Right ventricle myocardium superior (tissue), 1 donor: ENCODE results near the gene CHRNE. TPM values are rescaled to one million over a fixed set of nuclear protein-coding genes. Genes with fewer than 3 reads are reported as not detected.
"Not testable (repeated sequence)": the region's sequence is repeated elsewhere in the genome, so short reads cannot be mapped to it uniquely, and the experiment has no call there.

Source experiments
- ATAC-seq: fragments of 200-7000 bp; cut with Tn5 transposase; one replicate; pipeline ENCODE4 v1.9.1; 2020; ENCODE audit warnings: mild to moderate bottlenecking; ENCODE audit not compliant: poor library complexity
- DNase-seq: peaks from one replicate; pipeline ENCODE4 v3.0.0-alpha.2; 2020
- intact Hi-C: fragments of 100-400 bp; cut with DNase I; formaldehyde crosslinking; loops from one replicate; pipeline ENCODE4 v1.11.2; 2022
- total RNA-seq: library from RNA; stranded (reverse); fragmentation: NEBNext Ultra II Directional; extraction: Animal tissue kit (Norgen Biotek cat#: 25700); gene quantifications from one replicate; pipeline ENCODE4 v1.2.1, GENCODE V29; 2021
- donor health status: DM: no; HTN: yes; CAD: no; lungs with severe emphysema.

The CHRNE gene
- total RNA-seq, 1 donor from 2014 or later, result 0.30 TPM

- ATAC-seq, intact Hi-C loops, DNase-seq: not testable (repeated sequence)
Measured at GRCh38 chr17:4867535-4867934, 35.4 kb downstream of the CHRNE start.

DNA sequence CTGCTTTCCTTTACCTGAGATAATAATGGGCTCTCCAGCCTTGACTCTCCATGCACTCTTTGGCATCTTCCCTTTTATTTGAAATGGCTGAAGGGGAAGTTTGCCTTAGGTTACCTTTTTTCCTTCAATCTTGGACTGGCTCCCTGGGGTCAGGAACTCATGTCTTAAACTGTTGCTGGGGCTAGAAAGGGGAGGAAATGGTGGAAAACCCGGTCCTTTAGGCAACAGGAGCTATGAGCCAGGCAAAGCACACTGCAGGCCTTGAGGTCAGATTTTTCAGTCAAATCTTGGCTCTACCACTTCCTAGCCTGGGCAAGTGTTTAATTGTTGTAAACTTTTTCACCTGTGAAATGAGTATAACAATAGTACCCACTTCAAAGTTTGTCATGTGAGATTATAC is 39.6 kb downstream of the CHRNE start:
- intact Hi-C loops, result no loop called here
- DNase-seq (no peak), ATAC-seq (no peak)

DNA sequence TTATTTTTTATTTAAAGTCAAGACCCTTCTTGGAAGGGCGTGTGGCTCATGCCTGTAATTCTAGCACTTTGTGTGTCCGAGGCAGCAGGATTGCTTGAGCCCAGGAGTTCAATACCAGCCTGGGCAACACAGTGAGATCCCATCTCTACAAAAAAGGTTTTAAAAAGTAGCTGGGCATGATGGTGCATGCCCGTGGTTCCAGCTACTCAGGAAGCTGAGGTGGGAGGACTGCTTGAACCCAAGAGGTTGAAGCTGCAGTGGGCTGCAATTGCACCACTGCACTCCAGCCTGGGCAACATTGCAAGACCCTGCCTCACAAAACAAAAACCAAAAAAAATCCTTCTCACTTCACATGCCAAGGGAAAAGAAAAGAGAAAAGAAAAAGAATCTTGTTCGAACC is 40.2 kb downstream of the CHRNE start:
- DNase-seq (no peak), ATAC-seq (no peak)
- intact Hi-C loops, result no loop called here

DNA sequence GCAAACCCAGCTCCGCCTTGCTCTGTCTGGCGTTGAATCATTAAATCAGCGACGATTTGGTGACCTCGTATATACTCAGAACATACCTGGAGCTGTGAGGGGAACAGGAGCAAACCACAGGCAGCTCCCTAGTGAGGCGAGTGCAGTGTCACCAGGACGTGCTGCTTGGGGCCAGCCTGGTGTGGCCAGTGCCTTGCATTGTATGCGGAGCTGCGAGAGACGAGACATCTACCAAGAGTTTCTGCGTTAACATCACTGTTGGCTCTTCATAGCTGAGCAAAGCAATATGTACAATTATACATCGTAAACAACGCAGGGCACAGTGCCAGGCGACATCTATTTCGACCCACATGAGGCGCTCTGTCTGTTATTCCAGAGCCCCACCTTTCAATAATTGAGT is 41.8 kb downstream of the CHRNE start:
- intact Hi-C loops, result no loop called here

GRCh38 chr17:4860651-4861050 is 42.2 kb downstream of the CHRNE start:
- intact Hi-C loops, result no loop called here
- DNase-seq (no peak), ATAC-seq (no peak)

More for the DNA sequence above, 41.8 kb downstream of the CHRNE start:
- ATAC-seq (no peak), DNase-seq (no peak)

DNA sequence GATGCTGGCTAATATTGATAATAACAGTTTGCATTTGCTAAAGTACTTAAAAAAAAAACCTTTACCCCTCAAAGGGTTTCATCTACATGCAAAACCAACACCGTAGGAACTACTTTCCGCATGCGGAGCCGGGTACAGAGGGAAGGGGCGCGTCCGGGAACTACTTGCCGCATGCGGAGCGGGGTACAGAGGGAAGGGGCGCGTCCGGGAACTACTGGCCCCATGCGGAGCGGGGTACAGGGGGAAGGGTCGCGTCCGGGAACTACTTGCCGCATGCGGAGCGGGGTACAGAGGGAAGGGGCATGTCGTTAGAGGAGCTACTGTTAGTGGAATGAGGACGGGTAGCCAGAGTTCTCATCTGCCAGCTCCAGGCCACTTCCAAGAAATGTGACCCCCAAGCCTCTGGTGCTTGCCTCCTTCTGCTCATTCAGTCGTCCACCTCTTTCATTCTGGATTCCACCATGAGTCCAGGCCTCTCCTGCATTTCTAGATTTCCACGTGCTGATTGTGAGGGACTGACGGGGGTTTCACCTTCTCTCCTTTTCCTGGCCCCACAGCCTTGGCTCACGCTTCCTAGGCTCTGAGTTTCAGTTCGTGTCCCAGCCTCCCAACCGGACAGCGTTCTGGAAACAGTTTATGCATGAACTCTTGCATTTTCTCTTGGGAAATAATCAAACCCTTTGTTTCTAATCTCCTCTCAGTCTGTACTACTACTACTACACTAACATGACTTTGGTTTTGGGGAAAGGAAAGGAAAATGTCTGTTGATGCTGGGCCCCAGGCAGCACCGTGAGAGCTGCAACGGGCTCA is 42.9 kb downstream of the CHRNE start:
- intact Hi-C loops, result loop anchor here (2.0 kb wide), 1 partner anchor 21 kb away; no protein-coding TSS in a partner anchor
- DNase-seq (no peak), ATAC-seq (no peak)

DNA sequence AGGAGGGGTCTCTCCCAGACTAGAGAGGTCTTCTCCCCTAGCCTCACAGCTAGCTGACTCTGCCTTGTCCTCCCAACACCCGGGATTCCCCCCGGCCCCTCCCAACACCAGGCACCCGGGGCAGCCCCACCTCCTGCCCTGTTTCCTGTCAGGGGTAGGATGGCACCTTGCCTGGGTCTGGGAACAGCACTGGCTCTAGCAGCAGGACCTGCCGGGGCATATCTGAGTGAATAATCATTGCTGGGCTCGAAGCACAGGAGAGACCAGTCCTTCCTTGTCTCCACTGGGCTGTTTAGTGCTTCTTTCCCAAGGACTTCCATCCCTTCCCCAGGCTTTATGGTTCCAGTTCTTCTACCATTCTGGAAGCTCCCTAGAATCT is 44.0 kb downstream of the CHRNE start:
- intact Hi-C loops, result loop anchor here (2.0 kb wide), 1 partner anchor 22 kb away; no protein-coding TSS in a partner anchor

GRCh38 chr17:4858068-4858881 is 44.6 kb downstream of the CHRNE start:
- DNase-seq (no peak), ATAC-seq (peak; percentile 35)
- intact Hi-C loops, result loop anchor here (2.0 kb wide), 1 partner anchor 23 kb away; no protein-coding TSS in a partner anchor

More for the DNA sequence above, 44.0 kb downstream of the CHRNE start:
- DNase-seq (peak; percentile 74), ATAC-seq (peak; percentile 85)

DNA sequence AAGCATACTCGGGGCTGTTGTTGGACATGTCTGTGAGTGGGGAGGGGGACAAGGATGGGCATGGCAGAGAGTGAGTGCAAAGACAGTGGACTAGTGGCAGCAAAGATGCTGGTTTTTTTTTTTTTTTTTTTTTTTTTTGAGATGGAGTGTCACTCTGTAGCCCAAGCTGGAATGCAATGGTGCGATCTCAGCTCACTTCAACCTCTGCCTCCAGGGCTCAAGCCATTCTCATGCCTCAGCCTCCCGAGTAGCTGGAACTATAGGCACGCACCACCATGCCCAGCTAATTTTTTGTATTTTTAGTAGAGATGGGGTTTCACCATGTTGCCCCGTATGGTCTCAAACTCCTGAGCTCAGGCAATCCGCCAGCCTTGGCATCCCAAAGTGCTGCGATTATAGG is 45.6 kb downstream of the CHRNE start:
- DNase-seq, ATAC-seq, intact Hi-C loops: not testable (repeated sequence)

- DNase-seq, result no peak
- ATAC-seq, result no peak
- intact Hi-C loops, result no loop called here
Measured at GRCh38 chr17:4856937-4857314, 46.0 kb downstream of the CHRNE start.

DNA sequence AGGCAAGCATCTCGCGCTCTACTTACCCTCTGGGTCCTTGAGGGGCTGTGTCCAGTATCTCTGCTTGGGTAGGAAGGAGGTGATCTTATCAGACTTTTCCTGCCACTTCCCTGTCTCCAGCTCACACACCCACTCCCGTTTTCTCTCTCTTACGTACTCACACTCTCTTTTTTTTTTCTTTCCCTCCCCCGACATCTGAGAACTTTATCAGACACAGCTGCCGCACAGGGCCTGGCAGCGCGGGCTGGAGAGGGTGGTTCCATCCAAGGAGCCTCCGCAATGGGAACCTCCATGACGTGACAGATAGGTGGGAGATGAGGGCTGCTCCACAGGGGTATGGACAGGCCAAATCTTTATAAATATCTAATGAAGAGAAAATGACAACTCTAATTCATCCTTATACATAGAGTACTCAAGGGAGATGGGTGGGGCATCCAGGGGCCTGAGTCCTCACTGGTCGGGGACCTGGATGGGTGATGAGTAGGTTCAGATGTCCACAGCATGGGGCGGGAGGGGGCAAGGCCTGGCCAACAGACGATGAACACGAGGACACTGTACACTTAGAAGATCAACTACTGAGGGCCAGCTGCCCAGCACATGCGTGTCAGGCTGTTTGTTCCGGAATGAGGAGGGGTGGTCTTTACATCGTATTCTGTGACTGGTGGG is 46.5 kb downstream of the CHRNE start:
- no peak for ATAC-seq
- DNase-seq, result no peak
- intact Hi-C loops, result no loop called here

DNA sequence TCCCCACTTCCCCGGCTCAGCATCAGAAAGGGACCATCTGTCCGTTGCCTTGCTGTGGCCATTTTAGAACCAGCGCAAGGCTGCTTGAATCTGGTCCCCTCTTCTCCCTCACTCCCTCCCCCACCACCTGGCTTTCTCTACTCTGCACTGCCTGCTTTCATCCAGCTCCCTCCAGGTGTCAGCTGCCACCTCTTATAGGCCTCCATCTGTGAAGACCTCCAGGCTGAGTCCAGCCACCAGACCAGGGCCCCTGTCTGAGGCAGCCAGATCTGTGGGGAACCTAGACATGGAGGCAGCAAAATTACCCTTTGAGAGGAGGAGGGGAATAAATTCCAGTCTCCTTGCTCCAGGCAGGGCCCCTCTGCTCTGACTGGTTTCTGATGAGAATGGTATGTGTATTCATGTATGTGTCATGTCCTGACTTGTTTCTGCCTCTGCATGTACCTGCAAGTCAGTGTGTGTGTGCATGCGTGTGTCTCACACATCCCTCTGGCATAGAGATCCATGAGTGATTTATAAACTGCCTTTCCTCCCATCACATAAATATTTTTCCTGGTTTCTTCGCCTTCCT is 48.7 kb downstream of the CHRNE start:
- ATAC-seq (no peak), DNase-seq (no peak)
- intact Hi-C loops, result no loop called here

GRCh38 chr17:4853208-4853671 is 49.7 kb downstream of the CHRNE start:
- DNase-seq (no peak), ATAC-seq (no peak)
- intact Hi-C loops, result no loop called here

DNA sequence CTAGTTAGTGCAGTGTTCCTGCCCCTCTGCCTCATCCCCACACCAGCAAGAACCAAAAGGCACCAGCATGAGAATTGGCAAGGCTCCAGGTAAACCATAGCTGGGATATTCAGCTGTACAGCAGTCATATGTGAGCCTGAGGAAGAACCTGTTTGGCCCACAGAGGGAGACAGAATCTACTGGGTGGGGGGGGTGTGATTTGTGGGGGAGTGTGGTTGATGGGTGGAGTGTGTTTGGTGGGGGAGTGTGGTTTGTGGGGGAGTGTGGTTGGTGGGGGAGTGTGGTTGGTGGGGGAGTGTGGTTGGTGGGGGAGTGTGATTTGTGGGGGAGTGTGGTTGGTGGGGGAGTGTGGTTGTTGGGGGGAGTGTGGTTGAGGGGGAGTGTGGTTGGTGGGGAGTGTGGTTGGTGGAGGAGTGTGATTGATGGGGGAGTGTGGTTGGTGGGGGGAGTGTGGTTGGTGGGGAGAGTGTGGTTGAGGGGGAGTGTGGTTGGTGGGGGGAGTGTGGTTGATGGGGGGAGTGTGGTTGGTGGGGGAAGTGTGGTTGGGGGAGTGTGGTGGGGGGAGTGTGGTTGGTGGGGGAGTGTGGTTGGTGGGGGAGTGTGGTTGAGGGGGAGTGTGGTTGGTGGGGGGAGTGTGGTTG is 50.2 kb downstream of the CHRNE start:
- ATAC-seq, result no peak
- intact Hi-C loops, result no loop called here
- no peak for DNase-seq

- ATAC-seq, result no peak
- DNase-seq, result no peak
- intact Hi-C loops, result no loop called here
Measured at GRCh38 chr17:4851084-4851483, 51.8 kb downstream of the CHRNE start.

DNA sequence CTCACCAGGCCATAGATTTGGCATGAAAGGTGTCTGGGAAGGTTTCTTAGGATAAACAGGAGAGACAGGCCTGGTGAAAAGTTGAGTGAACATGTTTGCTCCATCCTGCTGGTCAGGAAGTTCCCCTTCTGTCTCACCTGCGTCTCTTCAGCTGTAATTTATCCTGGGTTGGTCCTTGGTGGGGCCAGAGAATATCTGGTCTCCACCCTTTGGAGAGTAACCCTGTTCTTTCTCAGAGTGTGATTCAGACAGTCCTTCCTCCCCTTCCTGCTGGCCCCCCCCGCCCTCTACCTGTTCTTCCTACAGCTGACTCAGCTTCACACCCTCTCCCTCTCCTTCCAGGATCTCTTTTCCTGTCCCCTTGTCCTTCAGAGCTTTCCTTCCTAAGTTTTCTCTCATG is 52.7 kb downstream of the CHRNE start:
- intact Hi-C loops, result no loop called here
- ATAC-seq (no peak), DNase-seq (no peak)

GRCh38 chr17:4849011-4849536 is 53.8 kb downstream of the CHRNE start:
- DNase-seq (no peak), ATAC-seq (no peak)
- intact Hi-C loops, result no loop called here
